Glutamatergic neuron (in vitro differentiated cells): ENCODE results near the gene CASP5. TPM values are rescaled to one million over a fixed set of nuclear protein-coding genes. Genes with fewer than 3 reads are reported as not detected.

Source experiments
- DNase-seq: peaks from one replicate; pipeline ENCODE4 v3.0.0; 2022
- H3K27ac Mint-ChIP-seq: one replicate; pipeline ENCODE4 v1.8.0; 2020; ENCODE audit warnings: mild to moderate bottlenecking, mixed read lengths, inconsistent platforms; ENCODE audit not compliant: unreplicated experiment
- H3K27me3 Mint-ChIP-seq: one replicate; pipeline ENCODE4 v1.8.0; 2020; ENCODE audit warnings: mild to moderate bottlenecking, moderate library complexity, mixed read lengths, inconsistent platforms; ENCODE audit not compliant: unreplicated experiment
- H3K36me3 Mint-ChIP-seq: one replicate; pipeline ENCODE4 v1.8.0; 2020; ENCODE audit warnings: mild to moderate bottlenecking, mixed read lengths, inconsistent platforms; ENCODE audit not compliant: unreplicated experiment
- H3K4me1 Mint-ChIP-seq: one replicate; pipeline ENCODE4 v1.8.0; 2020; ENCODE audit warnings: mild to moderate bottlenecking, low read depth, mixed read lengths, inconsistent platforms; ENCODE audit not compliant: unreplicated experiment
- H3K4me3 Mint-ChIP-seq: one replicate; pipeline ENCODE4 v1.8.0; 2020; ENCODE audit warnings: mild to moderate bottlenecking, mixed read lengths, inconsistent platforms; ENCODE audit not compliant: unreplicated experiment
- H3K9me3 Mint-ChIP-seq: one replicate; pipeline ENCODE4 v1.8.0; 2020; ENCODE audit warnings: mild to moderate bottlenecking, moderate library complexity, mixed read lengths, inconsistent platforms; ENCODE audit not compliant: unreplicated experiment
- CTCF ChIP-seq: fragments of 200-600 bp; sonication (generic); IDR thresholded peaks from one replicate; pipeline ENCODE4 v1.5.0; 2021; ENCODE audit not compliant: partially characterized antibody, unreplicated experiment
- total RNA-seq: library from RNA; stranded (reverse); fragmentation: NEBNext Ultra II Directional; extraction: Animal tissue kit (Norgen Biotek cat#: 25700); gene quantifications from one replicate; pipeline ENCODE4 v1.2.1, GENCODE V29; 2021; ENCODE audit not compliant: unreplicated experiment

CASP5 gene
- total RNA-seq, 1 donor from 2014 or later = not detected

GRCh38 chr11:105032495-105032894 lies 9.5 kb upstream of the CASP5 start:
- H3K36me3 Mint-ChIP-seq = no peaks in the 10 kb centered on the region
- no peaks in the 10 kb centered on the region for H3K27me3 Mint-ChIP-seq
- no peak overlapping the region for H3K4me3 Mint-ChIP-seq
- no peak overlapping the region for H3K27ac Mint-ChIP-seq
- TF ChIP-seq CTCF = no peak
- H3K9me3 Mint-ChIP-seq = no peaks in the 10 kb centered on the region
- DNase-seq = no peak
- no peaks in the 10 kb centered on the region for H3K4me1 Mint-ChIP-seq

- no peak for TF ChIP-seq CTCF
- DNase-seq = no peak
- no peaks in the 10 kb centered on the region for H3K9me3 Mint-ChIP-seq
- H3K36me3 Mint-ChIP-seq = no peaks in the 10 kb centered on the region
- no peaks in the 10 kb centered on the region for H3K27me3 Mint-ChIP-seq
- H3K4me1 Mint-ChIP-seq = no peaks in the 10 kb centered on the region
- H3K4me3 Mint-ChIP-seq = no peak overlapping the region
- H3K27ac Mint-ChIP-seq = no peak overlapping the region
These were observed 4.7 kb upstream of the CASP5 start for GRCh38 chr11:105027678-105028077.

- DNase-seq = no peak
- H3K4me3 Mint-ChIP-seq = no peak overlapping the region
- TF ChIP-seq CTCF = no peak
- H3K27ac Mint-ChIP-seq = no peak overlapping the region
- no peaks in the 10 kb centered on the region for H3K27me3 Mint-ChIP-seq
- H3K36me3 Mint-ChIP-seq = no peaks in the 10 kb centered on the region
- H3K4me1 Mint-ChIP-seq = no peaks in the 10 kb centered on the region
- H3K9me3 Mint-ChIP-seq = no peaks in the 10 kb centered on the region
These were observed 1.4 kb upstream of the CASP5 start for GRCh38 chr11:105024394-105024793.

- no peak for DNase-seq
- H3K36me3 Mint-ChIP-seq = no peaks in the 10 kb centered on the region
- no peak overlapping the region for H3K27ac Mint-ChIP-seq
- H3K4me3 Mint-ChIP-seq = no peak overlapping the region
- H3K4me1 Mint-ChIP-seq = no peaks in the 10 kb centered on the region
- TF ChIP-seq CTCF = no peak
- no peaks in the 10 kb centered on the region for H3K27me3 Mint-ChIP-seq
- no peaks in the 10 kb centered on the region for H3K9me3 Mint-ChIP-seq
These were observed 441 bp downstream of the CASP5 start for GRCh38 chr11:105022527-105022926.

GRCh38 chr11:105007463-105007862 lies 15.5 kb downstream of the CASP5 start:
- H3K27me3 Mint-ChIP-seq = no peaks in the 10 kb centered on the region
- DNase-seq = no peak
- no peaks in the 10 kb centered on the region for H3K9me3 Mint-ChIP-seq
- no peaks in the 10 kb centered on the region for H3K4me1 Mint-ChIP-seq
- no peak overlapping the region for H3K4me3 Mint-ChIP-seq
- no peak overlapping the region for H3K27ac Mint-ChIP-seq
- TF ChIP-seq CTCF = no peak
- no peaks in the 10 kb centered on the region for H3K36me3 Mint-ChIP-seq
